A172 (cell line): ENCODE data around the gene NEXN. TPM values are rescaled to one million over a fixed set of nuclear protein-coding genes. Genes with fewer than 3 reads are reported as not detected.

ENCODE experiments used
- total RNA-seq: library from RNA; depleted of rRNA; stranded (reverse); fragments of >200 nt; shearing (Covaris generic); gene quantifications from 2 replicates; pipeline ENCODE4 v1.2.3, GENCODE V29; 2014; rRNA removed

NEXN gene
- total RNA-seq, 1 experiment from 2014 or later, result 5.6 TPM

Other genes with a start within 250 kb of the NEXN start
- gene ZZZ3, start 206.0 kb upstream of the NEXN start, total RNA-seq, result 46.4 and 77.7 TPM in 2 replicates
- gene USP33, start 128.8 kb upstream of the NEXN start, total RNA-seq, result 49.6 and 51.0 TPM in 2 replicates
- 6.7 and 7.4 TPM in 2 replicates for gene MIGA1, start 109.0 kb upstream of the NEXN start, total RNA-seq
- gene FUBP1, start 90.4 kb downstream of the NEXN start, total RNA-seq, result 75.0 and 75.9 TPM in 2 replicates
- 39.7 and 44.5 TPM in 2 replicates for gene DNAJB4, start 116.3 kb downstream of the NEXN start, total RNA-seq
- gene GIPC2, start 157.3 kb downstream of the NEXN start, total RNA-seq, result 0.02 and 0.07 TPM in 2 replicates